Left renal pelvis (tissue), 4 donors: ENCODE measurements around the gene HHIPL1. TPM values are rescaled to one million over a fixed set of nuclear protein-coding genes. Genes with fewer than 3 reads are reported as not detected.

ENCODE experiments used
- DNase-seq, 4 donors: peaks; one replicate each; pipeline ENCODE4 v3.0.0-alpha.2; 2013; ENCODE audit warnings: low read depth in 4 of 4, low spot score in 3 of 4
- polyA plus RNA-seq, 4 donors: library from polyadenylated mRNA; unstranded; fragments of 120-200 nt; gene quantifications; one replicate each; pipeline ENCODE4 v1.2.1, GENCODE V29; 2013; ENCODE audit not compliant: insufficient read length in 4 of 4

HHIPL1 gene
- polyA plus RNA-seq, 4 donors: 1.3 to 3.0 (median 1.5) TPM

DNA sequence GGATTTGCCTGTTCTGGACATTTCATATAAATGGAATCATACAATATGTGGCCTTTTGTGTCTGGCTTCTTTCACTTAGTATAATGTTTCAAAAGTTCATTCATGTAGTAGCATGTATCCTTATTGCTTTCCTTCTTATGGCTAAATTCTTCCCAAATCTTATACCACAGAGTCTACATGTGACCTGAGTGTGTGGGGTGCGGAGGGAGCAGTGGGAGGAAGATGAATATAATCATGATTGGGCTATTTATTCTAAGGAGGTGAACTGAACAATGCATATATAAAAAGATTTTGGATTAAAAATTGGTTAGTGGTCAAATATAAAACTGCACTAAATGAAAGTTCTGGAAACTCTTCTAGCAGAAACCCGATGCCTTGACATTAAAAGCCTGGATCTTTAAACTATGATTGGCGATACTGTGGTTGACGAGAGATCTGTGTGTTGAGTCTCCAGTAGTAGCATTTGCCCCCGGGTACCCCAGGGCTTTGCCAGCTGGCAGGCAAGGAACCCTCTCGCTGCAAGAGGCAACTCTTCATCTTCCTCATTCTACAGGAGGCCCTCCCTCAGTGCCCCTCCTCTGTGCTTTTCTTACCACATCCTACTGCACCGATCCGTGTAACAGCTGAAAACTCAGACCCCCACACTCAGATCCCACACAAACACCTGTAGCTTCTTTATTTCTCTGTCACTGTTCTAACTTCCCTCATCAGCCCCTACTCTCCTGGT is 41.8 kb downstream of the HHIPL1 start:
- DNase-seq: no peak

DNA sequence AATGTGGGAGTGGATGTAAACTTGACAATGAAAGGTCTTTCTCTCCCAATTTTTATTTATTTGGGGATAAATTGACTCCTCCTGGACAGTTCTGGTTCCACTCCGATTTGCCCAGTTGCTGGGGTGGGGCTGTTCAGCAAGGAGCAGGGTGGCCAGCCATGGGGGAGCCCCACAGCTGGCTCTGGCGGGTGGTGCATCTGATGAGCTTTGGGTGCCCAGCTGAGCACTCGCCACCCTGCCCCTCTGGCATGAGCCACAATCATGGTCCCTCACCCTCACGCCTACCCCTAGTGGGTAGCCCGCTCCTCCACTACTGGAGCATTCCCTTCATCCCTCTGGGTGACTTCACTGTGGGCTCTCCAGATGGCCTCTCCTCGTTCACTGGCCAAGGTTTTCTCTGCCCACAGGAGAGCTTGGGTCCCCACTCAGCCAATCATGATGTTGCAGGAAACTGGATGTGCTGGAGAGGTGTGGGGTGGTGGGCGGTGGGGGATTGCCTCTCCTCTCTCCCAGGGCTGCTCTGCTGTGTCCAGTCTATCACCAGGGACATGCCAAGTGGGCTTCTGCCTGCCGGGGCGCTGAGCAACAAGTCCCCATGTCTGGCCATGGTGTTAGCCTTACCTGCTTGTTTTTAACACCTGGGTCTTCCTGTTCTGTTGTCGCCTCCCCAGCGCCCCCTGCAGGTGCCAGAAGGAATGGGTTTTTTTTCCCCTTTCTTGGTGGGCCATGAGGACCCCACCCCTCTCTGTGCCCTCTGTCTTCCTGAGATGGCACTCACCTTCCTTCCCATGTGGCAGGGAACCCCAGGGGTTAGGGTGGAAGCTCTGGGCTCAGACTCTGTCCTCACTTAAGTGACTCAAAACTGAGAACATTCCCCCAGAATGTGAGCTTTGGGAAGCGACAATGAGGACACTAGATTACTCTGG is 42.6 kb downstream of the HHIPL1 start:
- no peak for DNase-seq

DNA sequence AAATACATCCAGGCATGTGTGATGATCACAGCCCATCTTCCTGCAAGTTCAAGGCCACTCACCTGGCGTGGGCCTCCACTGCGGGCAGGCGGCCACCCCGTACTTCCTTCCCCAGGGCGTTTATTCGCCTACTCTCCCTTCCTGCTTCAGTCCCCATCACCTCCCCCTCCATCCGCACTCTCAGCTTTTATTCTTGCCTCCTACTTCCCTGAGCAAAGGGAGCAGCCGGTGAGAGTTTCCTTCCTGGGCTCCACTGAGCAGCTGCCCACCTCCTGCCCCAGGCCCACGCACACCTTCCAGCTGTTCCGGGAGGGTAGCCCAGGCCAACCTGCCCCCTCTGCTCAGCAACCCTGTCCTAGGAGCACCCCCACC is 43.3 kb downstream of the HHIPL1 start:
- no peak for DNase-seq

DNA sequence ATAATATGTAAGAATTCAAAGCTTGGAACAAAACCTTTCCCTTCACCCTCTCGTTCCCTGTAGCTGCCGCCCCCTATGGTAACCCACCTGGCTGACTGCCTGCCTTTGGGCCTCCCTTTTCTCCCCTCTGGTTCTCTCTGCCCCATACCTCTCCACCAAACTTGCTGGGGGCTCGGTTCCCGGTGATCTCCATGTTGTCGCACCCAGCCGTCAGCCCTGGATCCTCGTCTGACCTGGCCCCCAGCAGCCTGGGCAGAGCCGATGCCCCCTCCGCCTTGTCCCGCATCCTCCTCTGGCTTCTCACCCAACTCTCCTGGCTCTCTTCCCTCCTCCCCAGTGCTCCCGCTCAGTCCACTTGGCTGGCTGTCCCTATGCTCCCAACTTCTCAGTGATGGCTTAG is 43.7 kb downstream of the HHIPL1 start:
- no peak for DNase-seq

DNA sequence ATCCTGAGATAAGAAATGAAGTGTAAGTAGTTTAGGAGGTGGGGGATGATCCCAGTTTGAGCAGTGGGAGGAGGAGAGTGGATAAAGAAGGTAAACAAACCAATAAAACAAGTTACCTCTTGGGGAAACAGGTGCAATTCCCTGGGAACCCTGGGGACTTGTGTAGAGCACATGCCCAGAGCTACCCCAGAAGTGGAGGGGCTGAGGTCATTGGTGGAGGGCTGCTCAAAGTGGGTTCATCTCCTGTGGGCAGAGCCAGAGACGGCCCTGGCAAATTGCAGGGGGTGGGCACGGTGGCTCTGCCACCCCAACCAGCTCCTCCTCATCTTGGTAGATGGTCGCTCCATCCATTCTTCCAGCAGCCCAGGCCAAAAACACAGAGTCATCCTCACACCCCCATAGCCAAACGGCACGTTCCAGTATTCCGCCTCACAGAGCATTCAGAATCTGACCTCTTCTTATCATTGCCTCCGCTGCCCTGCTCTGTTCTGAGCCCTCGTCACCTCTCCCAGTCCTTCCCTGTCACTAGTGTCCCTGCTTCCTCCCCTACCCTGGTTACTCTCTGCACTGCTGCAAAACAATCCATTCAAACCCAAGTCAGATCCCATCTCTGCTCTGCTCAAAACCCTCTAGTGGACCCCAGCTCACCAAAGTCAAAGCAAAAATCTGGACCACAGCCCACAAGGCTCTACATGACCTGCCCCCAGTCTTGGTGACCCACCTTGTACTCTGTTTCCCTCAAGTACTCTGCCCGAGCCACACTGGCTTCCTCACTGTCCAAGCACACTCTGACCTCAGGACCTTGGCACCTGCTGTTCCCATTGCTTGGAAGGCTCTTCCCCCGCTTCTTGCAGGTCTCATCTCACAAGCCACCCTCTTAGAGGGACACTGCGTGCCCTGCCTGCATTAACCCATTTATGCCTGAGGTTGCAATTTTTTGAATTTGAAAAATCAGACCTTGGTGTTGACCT is 44.6 kb downstream of the HHIPL1 start:
- no peak for DNase-seq

DNA sequence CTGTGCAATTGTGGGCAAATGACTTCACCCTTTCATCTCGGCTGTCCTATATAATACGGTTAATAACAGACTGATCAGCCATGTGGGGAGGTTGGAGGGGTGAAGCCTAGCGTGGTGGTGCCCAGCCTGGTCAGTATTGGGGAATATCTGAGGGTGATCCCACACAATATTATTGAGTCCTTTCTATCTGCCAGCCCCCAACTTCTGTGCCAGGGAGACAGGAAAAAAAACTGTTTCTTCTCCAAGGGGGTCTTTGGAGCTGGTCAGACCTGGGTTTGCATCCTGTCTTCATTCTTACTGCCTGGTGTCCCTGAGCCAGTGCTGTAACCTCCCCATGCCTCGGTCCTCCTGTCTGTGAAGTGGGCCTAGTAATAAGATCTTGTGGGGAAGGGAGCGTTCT is 45.7 kb downstream of the HHIPL1 start:
- DNase-seq: no peak

DNA sequence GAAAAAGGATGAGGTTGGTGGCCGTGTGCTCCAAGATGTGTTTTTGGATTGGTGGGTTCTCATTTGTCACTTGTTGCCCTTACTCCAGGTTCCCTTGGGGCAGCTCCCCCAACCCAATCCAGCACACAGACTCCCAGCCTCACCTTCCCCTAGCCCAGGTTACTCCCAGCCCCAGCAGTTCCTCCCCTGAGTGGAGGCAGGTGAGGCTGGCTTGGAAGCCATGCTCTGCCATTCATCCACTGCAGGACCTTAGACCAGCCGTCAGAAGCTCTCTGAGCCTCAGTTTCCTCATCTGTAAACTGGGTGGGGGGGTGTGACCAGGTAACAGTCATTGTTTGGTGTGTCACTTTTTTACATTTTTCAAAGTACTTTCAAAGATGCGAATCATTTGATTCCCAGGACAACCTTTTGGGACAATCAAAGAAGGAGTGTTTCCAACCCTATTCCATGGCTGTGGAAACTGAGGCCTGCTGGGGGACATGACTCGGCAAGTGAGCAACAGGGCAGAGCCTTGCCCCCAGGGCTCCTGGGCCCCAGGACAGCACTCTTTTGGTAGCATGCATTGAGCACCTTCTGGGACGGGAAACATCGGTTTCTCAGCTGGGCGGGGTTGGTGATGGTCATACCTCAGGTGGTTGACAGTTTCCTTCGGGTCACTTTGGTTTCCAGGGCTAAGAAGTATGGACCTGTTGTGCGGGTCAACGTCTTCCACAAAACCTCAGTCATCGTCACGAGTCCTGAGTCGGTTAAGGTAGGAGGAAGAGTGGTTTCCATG is 46.4 kb downstream of the HHIPL1 start:
- DNase-seq: no peak

DNA sequence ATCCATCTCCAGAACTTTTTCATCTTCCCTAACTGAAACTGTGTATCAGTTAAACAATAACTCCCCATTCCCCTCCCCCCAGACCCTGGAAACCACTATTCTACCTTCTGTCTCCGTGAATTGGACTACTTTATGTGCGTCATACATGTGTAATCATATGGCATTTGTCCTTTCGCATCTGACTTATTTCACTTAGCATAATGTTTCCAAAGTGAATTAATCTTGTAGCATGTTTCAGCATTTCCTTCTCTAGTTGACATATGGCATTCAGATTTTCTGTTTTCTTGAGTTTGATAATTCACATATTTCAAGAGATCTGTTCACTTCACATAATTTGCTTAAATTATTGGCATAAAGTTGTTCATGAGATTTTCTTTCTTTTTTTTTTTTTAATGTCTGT is 49.0 kb downstream of the HHIPL1 start:
- no peak for DNase-seq

DNA sequence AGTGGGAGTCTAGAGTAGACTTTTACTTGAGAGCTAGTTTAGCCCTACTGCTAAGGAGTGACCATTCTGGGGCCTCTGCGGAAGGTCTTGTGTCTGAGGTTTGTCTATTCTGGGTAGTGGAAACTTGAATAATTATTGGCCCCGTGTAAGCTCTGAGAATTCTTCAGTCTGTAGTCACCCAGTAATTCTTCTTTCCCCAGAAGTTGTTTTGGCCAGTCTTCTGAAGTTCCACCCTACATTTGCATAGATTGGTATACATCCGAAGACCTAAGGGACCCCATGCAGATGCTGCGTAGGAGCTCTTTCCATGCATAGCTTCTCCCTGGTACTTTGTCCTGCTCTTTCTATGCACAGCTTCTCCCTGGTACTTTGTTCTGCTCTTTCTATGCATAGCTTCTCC is 52.0 kb downstream of the HHIPL1 start:
- DNase-seq: no peak

DNA sequence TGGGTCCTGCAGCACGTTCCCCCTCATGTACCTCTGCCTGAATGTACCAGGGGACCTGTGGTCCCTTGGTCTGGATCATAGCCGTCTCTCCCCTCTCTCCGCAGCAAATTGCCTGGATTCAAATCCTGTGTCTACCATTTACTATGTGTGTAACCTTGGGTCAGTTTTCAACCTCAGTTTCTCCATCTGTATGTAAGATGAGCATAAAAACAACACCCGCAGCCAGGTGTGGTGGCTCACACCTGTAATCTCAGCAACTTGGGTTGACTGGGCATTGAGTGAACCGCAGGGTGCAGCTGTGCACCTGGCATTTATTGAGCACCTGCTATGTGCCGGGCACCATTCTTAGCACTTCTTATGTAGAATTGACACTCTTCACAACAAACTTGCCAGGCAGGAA is 53.3 kb downstream of the HHIPL1 start:
- DNase-seq: no peak

DNA sequence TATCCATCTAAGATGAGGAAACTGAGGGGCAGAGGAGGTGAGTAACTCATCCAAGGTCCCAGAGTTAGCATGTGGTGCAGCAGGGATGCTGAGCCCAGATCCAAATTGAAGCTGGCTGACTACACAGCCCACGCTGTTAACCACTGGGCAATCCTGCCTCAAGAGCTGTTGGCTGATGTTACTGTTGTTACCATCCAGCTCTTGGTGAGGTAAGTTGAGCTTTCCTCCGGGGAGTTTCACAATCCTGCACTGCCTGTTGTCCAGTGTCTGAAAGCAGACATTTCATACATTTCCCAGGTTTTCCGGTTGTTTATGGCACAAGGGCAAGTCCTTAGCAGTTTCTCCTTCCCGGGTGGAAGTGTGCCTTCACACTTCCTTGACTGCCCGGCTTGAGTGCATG is 53.7 kb downstream of the HHIPL1 start:
- DNase-seq: no peak

DNA sequence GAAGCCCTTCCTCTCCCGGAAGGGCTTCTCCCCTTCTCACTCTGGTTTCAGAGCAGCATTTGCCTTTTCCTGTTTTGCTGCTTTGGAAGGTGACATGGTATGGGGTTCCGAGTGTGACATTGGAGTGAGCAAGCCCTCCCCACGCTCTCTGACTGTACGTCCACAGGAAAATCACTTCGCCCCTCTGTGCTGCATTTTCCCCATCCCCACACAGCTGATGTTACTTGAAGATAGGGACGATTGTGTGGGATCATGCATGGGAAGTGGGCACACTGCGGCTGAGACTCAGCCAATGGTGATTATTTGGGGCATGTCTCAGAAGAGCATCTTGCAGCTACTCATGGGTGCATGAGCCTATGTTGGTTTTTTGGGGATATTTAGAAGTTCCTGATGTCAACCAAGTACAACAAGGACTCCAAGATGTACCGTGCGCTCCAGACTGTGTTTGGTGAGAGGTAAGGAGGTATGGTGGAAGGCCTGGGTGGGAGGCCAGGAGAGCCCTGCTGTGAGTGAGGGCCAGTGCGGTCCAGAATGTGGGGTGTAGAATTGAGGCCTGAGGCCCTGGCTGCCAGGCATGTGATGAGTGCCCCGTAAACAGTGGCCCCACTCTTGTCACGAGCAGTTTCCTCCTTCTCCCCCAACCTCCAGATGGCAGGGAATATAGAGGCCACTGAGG is 54.3 kb downstream of the HHIPL1 start:
- DNase-seq: no peak

DNA sequence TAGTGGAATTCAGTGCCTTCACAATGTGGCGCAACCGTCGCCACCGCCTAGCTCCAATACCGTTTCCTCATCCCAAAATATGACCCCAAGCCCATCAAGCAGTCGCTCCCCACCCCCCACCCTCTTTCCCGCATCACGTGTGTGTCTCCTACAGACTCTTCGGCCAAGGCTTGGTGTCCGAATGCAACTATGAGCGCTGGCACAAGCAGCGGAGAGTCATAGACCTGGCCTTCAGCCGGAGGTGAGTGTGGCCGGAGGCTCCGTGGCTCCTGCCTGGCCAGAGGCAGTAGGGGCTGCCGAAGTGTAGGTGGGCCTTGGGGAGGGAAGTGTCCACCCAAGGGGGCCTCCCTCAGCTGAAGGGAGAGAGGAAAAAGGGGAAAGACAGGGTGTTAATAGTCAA is 54.9 kb downstream of the HHIPL1 start:
- no peak for DNase-seq

DNA sequence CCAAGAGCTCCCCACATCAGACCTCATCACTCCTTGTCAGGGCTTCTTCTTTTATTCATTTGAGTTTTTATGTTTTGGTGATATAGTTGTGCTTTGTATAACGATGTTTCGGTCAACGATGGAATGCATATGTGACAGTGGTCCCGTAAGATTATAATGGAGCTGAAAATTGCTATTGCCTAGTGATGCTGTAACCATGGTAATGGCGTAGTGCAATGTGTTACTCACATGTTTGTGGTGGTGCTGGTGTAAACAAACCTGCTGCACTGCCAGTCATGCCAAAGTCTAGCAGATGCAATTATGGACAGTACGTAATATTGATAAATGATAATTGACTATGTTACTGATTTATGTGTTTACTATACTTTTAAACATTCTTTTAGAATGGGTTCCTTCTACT is 55.5 kb downstream of the HHIPL1 start:
- no peak for DNase-seq

DNA sequence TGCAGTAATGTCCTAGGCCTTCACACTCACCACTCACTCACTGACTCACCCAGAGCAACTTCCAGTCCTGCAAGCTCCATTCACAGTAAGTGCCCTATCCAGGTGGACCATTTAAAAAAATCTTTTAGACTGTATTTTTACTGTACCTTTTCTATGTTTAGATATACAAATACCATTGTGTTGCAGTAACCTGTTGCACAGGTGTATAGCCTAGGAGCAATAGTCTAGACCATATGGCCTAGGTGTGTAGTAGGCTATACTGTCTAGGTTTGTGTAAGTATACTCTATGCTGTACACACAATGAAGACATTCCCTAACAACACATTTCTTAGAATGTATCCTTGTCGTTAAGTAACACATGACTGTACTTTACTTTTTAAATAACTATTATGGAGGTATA is 56.3 kb downstream of the HHIPL1 start:
- DNase-seq: no peak

DNA sequence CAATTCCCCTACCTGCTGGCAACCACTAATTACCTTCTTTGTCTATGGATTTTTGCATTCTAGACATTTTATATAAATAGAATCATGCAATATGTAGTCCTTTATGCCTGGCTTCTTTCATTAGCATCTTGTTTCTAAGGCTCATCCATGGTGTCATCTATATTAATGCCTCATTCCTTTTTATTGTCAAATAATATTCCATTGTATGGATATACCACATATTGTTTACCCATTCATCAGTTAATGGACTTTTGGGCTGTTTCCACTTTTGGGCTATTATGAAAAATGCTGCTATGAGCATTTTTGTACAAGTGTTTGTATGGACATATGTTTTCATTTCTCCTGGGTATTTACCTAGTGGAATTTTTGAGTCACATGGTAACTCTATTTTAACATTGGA is 57.2 kb downstream of the HHIPL1 start:
- DNase-seq: no peak

DNA sequence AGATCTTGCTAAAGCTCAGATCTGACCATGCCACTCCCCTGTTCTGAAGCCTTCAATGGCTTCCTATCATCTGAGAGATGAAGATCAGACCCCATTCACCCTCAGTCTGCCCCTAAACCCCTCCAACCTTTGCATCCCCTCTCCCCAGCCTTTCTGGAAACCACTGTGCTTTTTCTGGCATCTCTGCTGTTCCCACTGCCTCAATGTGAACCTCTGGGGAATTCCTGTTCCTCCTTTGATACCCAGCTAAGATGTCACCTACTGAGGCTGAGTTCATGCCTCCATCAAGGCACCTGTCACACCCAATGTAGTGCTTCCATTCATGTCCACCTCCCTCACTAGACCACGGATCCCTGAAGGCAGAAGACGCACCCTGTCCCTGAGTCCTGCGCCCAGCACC is 58.5 kb downstream of the HHIPL1 start:
- DNase-seq: no peak

DNA sequence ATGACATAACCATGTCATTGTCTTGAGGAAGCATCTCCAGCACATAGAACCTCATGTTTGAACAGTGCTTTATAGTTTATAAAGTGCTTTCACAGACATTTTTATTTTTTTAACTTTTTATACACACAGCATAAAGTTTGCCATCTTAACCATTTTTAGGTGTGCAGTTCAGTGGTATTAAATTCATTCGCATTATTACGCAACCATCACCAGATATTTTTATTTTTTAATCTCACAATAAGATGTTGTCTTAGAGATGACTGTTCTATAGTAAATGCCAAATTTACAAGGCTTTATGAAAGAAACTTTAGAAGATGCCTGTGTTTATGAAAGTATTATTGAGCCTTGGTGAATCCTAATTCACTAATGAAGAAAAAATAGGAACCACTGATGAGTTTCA is 59.1 kb downstream of the HHIPL1 start:
- DNase-seq: no peak

DNA sequence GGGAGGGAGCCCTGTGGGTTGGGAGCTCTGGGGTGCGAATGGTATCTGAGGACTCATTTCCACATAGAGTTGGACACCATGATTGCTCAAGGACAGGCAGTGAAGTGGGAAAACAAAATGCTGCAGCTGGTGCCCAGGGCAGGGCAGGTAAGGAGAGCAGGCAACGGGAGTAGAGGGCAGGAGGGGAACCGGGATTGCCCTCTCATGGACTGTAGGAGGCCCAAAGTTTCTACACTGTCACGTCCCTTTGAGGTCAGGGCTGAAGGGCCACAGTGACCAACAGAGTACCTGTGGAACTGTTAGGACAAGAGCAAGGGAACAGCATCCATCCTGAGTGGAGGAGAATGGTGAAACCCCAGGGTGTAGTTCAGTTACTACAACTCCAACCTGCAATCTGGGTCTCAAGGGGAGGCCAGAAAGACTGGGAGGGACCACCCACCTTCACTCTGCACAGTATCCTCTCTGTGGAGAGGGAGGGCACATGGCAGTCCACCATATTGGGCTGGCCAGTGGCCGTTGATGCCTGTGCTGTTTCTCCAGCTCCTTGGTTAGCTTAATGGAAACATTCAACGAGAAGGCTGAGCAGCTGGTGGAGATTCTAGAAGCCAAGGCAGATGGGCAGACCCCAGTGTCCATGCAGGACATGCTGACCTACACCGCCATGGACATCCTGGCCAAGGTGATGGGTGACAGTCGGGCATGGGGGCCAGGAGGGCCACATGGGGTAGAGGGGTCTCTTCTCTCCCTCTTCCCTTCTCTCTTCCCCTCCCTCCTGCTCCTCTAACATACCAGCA is 61.4 kb downstream of the HHIPL1 start:
- no peak for DNase-seq
